Measurements from ENCODE around the gene PAK6. TPM values are rescaled to one million over a fixed set of nuclear protein-coding genes. Genes with fewer than 3 reads are reported as not detected.

The PAK6 gene
- total and polyA plus RNA-seq, 9 of the 15 experiments (the other 6 are each of a cell fraction or from before 2014, with no cell fraction given): 0.03 to 0.74 (median 0.16) TPM; not detected in 2

- Histone ChIP-seq H3K9ac (ENCODE audit: insufficient read depth in 1 of 2, low read depth in 2 of 2, low read length in 2 of 2) (no peak overlapping the region; a peak in 1 of 4 replicates), H3K27ac (ENCODE audit: extremely low read depth, low read depth, low read length) (peak overlapping the region; percentile 35; the same call in 1 of the 3 replicates)
- 33% methylated on average over 8 of the region's 8 CpGs for WGBS (ENCODE audit: insufficient coverage, low coverage, missing lambda C conversion rate)
These were observed 70.5 kb downstream of the PAK6 start for GRCh38 chr15:40309344-40309862.

More at GRCh38 chr15:40309344-40309862, 70.5 kb downstream of the PAK6 start:
- Histone ChIP-seq H3K79me2 (ENCODE audit: control insufficient read depth, insufficient read depth, low read length) (no peaks in the 10 kb centered on the region), H2AFZ (ENCODE audit: low read depth, low read length) (peak overlapping the region; percentile 81; the same call in 1 of the 2 replicates), H3K9me1 (ENCODE audit: control insufficient read depth, insufficient read depth, low read length) (no peaks in the 10 kb centered on the region), H3K27me3 (ENCODE audit: control insufficient read depth in 2 of 2, insufficient read depth in 2 of 2, low read length in 2 of 2) (peaks cover 0 to 18% of the 10 kb centered on the region in 2 experiments; a peak in 3 of 5 replicates), H3K9me3 (replicated peaks; ENCODE audit: control insufficient read depth, insufficient read depth, low read depth, low read length) (no peaks in the 10 kb centered on the region), H3K4me1 (replicated peaks in 1 of 2; ENCODE audit: control insufficient read depth in 2 of 2, insufficient read depth in 2 of 2, low read length in 2 of 2) (peaks cover 22 to 34% of the 10 kb centered on the region in 2 experiments), H3K4me2 (ENCODE audit: insufficient read depth, low read length) (peak overlapping the region; percentile 65; the same call in 1 of the 2 replicates), H3K4me3 (no peak overlapping the region), H4K20me1 (replicated peaks; ENCODE audit: control insufficient read depth, insufficient read depth, low read length) (no peaks in the 10 kb centered on the region), H3K36me3 (ENCODE audit: control insufficient read depth, insufficient read depth, low read length) (no peaks in the 10 kb centered on the region)
- POLR2A ChIA-PET: interaction anchor here (0.6 to 2.0 kb wide), 6 partner anchors 11 to 24 kb away, joined by 3 to 10 read pairs (median 4); partner anchors contain the start of gene INAFM2
- TF ChIP-seq TCF3 (CRISPR knock-in tag; IDR thresholded peaks at IDR 0.05): no peak
- TF ChIP-seq RBM14 (IDR thresholded peaks at IDR 0.05; ENCODE audit: borderline replicate concordance, insufficient read depth, low read depth, low read length): no peak
- TF ChIP-seq ZNF699 (CRISPR knock-in tag; IDR thresholded peaks at IDR 0.05; ENCODE audit: insufficient replicate concordance): no peak
- TF ChIP-seq, protein P1, sequence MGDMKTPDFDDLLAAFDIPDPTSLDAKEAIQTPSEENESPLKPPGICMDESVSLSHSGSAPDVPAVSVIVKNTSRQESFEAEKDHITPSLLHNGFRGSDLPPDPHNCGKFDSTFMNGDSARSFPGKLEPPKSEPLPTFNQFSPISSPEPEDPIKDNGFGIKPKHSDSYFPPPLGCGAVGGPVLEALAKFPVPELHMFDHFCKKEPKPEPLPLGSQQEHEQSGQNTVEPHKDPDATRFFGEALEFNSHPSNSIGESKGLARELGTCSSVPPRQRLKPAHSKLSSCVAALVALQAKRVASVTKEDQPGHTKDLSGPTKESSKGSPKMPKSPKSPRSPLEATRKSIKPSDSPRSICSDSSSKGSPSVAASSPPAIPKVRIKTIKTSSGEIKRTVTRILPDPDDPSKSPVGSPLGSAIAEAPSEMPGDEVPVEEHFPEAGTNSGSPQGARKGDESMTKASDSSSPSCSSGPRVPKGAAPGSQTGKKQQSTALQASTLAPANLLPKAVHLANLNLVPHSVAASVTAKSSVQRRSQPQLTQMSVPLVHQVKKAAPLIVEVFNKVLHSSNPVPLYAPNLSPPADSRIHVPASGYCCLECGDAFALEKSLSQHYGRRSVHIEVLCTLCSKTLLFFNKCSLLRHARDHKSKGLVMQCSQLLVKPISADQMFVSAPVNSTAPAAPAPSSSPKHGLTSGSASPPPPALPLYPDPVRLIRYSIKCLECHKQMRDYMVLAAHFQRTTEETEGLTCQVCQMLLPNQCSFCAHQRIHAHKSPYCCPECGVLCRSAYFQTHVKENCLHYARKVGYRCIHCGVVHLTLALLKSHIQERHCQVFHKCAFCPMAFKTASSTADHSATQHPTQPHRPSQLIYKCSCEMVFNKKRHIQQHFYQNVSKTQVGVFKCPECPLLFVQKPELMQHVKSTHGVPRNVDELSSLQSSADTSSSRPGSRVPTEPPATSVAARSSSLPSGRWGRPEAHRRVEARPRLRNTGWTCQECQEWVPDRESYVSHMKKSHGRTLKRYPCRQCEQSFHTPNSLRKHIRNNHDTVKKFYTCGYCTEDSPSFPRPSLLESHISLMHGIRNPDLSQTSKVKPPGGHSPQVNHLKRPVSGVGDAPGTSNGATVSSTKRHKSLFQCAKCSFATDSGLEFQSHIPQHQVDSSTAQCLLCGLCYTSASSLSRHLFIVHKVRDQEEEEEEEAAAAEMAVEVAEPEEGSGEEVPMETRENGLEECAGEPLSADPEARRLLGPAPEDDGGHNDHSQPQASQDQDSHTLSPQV (IDR thresholded peaks at IDR 0.05): no peak
- no peak for TF ChIP-seq ARHGAP35 (IDR thresholded peaks at IDR 0.05; ENCODE audit: partially characterized antibody)
- TF ChIP-seq PCBP2 (IDR thresholded peaks at IDR 0.05; ENCODE audit: low read depth, low read length, poor library complexity, severe bottlenecking): no peak
- TF ChIP-seq E2F4 (CRISPR knock-in tag; IDR thresholded peaks at IDR 0.05; ENCODE audit: low read depth): no peak
- no peak for TF ChIP-seq SRSF9 (IDR thresholded peaks at IDR 0.05; ENCODE audit: borderline replicate concordance, low read depth, low read length)
- no peak for TF ChIP-seq ZSCAN29 (IDR thresholded peaks at IDR 0.05)
- no peak for TF ChIP-seq ZNF217 (CRISPR knock-in tag; IDR thresholded peaks at IDR 0.05)
- DNase-seq (ENCODE audit: extremely low read depth in 1 of 4, low spot score in 3 of 4): no peak
- intact Hi-C loops (cut with micrococcal nuclease): no loop called here
- in situ Hi-C loops (cut with MboI): no loop called here
- no peak for FAIRE-seq
- BruUV-seq (replicated peaks): no TSS peak
- CTCF ChIA-PET (ENCODE audit: low intra/inter-chr PET ratio): interaction anchor here (1.2 to 5.2 kb wide), 4 partner anchors 12 to 523 kb away, joined by 3 to 87 read pairs (median 8); partner anchors contain the start of gene ANKRD63
- ATAC-seq: no peak

Data from K562 (cell line).